ENCODE measurements around the gene CCM2L. TPM values are rescaled to one million over a fixed set of nuclear protein-coding genes. Genes with fewer than 3 reads are reported as not detected.

CCM2L gene
- total and polyA plus RNA-seq, 2 of the 8 experiments (the other 6 are each of a cell fraction or from before 2014, with no cell fraction given): 5.5 to 15.8 TPM

DNA sequence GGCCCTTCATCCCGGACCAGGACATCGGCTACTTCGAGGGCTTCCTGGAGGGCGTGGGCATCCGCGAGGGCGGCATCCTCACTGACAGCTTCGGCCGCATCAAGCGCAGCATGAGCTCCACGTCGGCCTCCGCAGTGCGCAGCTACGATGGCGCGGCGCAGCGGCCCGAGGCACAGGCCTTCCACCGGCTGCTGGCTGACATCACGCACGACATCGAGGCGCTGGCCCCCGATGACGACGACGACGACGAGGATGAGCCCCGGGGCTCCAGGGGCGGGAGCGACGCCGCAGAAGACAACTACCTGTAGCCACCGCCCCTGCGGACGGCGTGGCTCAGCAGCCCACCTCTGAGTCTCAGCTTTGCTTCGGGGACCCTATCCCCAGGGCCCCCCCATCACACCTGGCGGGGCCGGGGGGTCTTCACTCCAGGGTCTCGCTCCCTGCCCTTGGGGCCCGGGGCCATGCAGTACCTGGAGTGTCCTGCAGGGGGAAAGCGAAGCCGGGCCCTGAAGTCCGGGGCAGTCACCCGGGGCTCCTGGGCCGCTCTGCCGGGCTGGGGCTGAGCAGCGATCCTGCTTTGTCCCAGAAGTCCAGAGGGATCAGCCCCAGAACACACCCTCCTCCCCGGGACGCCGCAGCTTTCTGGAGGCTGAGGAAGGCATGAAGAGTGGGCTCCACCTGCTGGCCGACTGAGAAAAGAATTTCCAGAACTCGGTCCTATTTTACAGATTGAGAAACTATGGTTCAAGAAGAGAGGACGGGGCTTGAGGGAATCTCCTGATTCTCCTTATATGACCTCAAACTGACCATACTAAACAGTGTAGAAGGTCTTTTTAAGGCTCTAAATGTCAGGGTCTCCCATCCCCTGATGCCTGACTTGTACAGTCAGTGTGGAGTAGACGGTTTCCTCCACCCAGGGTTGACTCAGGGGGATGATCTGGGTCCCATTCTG, 21.0 kb downstream of the CCM2L start:
- no peak overlapping the region for H2BK120ac ChIP-seq (replicated peaks; ENCODE audit: low read depth, low read length)
- H3K79me1 ChIP-seq (ENCODE audit: low read depth, low read length): no peaks in the 10 kb centered on the region
- no peak overlapping the region for H2BK15ac ChIP-seq (ENCODE audit: low read length)
- H3K4me1 ChIP-seq (replicated peaks in 1 of 4; ENCODE audit: control insufficient read depth in 3 of 4, insufficient read depth in 4 of 4, low read length in 3 of 4): peaks cover 0 to 7% (median 5%) of the 10 kb centered on the region in 4 experiments; a peak in 6 of 7 replicates
- H3K9ac ChIP-seq (replicated peaks in 1 of 4; ENCODE audit: extremely low read depth in 1 of 4, low read depth in 3 of 4, low read length in 3 of 4): peak overlapping the region in 1 of 4 experiments; percentile 38; a peak in 1 of 7 replicates
- H3K23me2 ChIP-seq (ENCODE audit: low read depth, low read length): peaks cover 2% of the 10 kb centered on the region; the same call in 1 of the 2 replicates
- no peak overlapping the region for H3K56ac ChIP-seq (replicated peaks; ENCODE audit: insufficient read length, low read depth, low read length)
- FAIRE-seq (peak; percentile 68), DNase-seq (ENCODE audit: low read depth in 1 of 2, low spot score in 2 of 2) (peak; percentile 96)
- H4K91ac ChIP-seq (replicated peaks; ENCODE audit: insufficient read length, low read length): peak overlapping the region; percentile 5
- H3K4me2 ChIP-seq (ENCODE audit: insufficient read depth in 1 of 2, low read depth in 2 of 2, low read length in 2 of 2): peak overlapping the region; percentile 8 to 74; a peak in 3 of 4 replicates
- H3K14ac ChIP-seq (ENCODE audit: insufficient read length): no peak overlapping the region
- CTCF ChIA-PET (ENCODE audit: partially characterized antibody): interaction anchor here (0.7 to 10.4 kb wide), 64 partner anchors 10 to 623 kb away, joined by 3 to 176 read pairs (median 4); partner anchors contain the start of genes DUSP15, FOXS1, PDRG1 and TTLL9
- H3K4ac ChIP-seq (replicated peaks; ENCODE audit: insufficient read length, low read depth, low read length): no peak overlapping the region
- H3K27me3 ChIP-seq (replicated peaks in 1 of 4; ENCODE audit: control insufficient read depth in 3 of 4, extremely low read depth in 1 of 4, insufficient read depth in 3 of 4, low read length in 3 of 4): peaks cover 0 to 6% (median 0%) of the 10 kb centered on the region in 4 experiments; a peak in 2 of 7 replicates
- 0 out of 2 replicates have a peak overlapping the region, but pooled peaks have one; percentile 18 for H2BK12ac ChIP-seq (ENCODE audit: low read depth, low read length)
- peaks cover 0 to 2% of the 10 kb centered on the region in 2 experiments for H4K20me1 ChIP-seq (replicated peaks in 1 of 2; ENCODE audit: control insufficient read depth in 1 of 2, insufficient read depth in 2 of 2, low read length in 2 of 2)
- no peaks in the 10 kb centered on the region for H3K79me2 ChIP-seq (ENCODE audit: control insufficient read depth in 1 of 2, insufficient read depth in 2 of 2, low read length in 2 of 2)
- no peak overlapping the region for H3K23ac ChIP-seq (ENCODE audit: insufficient read length)
- H2BK20ac ChIP-seq (ENCODE audit: low read length): no peak overlapping the region
- no peak overlapping the region for H2AFZ ChIP-seq (ENCODE audit: low read length)
- H3K27ac ChIP-seq (ENCODE audit: low read depth, low read length): no peak overlapping the region
- H4K8ac ChIP-seq (ENCODE audit: extremely low read depth, insufficient read depth, low read length): peak overlapping the region; percentile 6
- H3K9me3 ChIP-seq (ENCODE audit: insufficient read depth in 2 of 2, low read depth in 1 of 2, low read length in 1 of 2): no peaks in the 10 kb centered on the region
- POLR2A ChIA-PET (ENCODE audit: partially characterized antibody): interaction anchor here (0.6 to 1.6 kb wide), 6 partner anchors 12 to 175 kb away, joined by 3 to 4 read pairs (median 3); no protein-coding TSS in a partner anchor
- H4K5ac ChIP-seq (ENCODE audit: insufficient read length, low read depth, low read length): no peak overlapping the region
- no peak overlapping the region for H3K18ac ChIP-seq (ENCODE audit: extremely low read depth, low read length)
- 46% methylated on average over 59 of the region's 59 CpGs; no CpG with 5 or more reads in 1 of the 2 experiments for WGBS, 2 experiments (ENCODE audit: extremely low coverage in 1 of 2, insufficient coverage in 1 of 2, insufficient read length in 1 of 2, insufficient replicate concordance in 2 of 2, low coverage in 1 of 2, low lambda C conversion rate in 2 of 2, missing lambda C conversion rate in 1 of 2)
- no peak overlapping the region for H2BK5ac ChIP-seq (ENCODE audit: low read depth, low read length)
- H2AK5ac ChIP-seq (ENCODE audit: low read depth, low read length): no peak overlapping the region
- no peaks in the 10 kb centered on the region for H3K36me3 ChIP-seq (ENCODE audit: control insufficient read depth in 2 of 4, insufficient read depth in 4 of 4, low read length in 3 of 4)
- H3K4me3 ChIP-seq (ENCODE audit: extremely low read depth in 1 of 4, insufficient read depth in 2 of 4, low read depth in 3 of 4, low read length in 4 of 4): peak overlapping the region in 3 of 4 experiments; percentile 1 to 49 (median 23); a peak in 4 of 8 replicates
- TF ChIP-seq HDAC2 (IDR thresholded peaks at IDR 0.05; ENCODE audit: borderline replicate concordance in 1 of 2, low read depth in 2 of 2, low read length in 2 of 2) (peak in 1 of 2 experiments; percentile 32; a peak in 2 of 4 replicates), CTBP2 (IDR thresholded peaks at IDR 0.05; ENCODE audit: borderline replicate concordance, insufficient read depth, insufficient read length, low read length) (peak; percentile 81), KDM5A (IDR thresholded peaks at IDR 0.05; ENCODE audit: low read length) (no peak)
- TF ChIP-seq, protein P1, sequence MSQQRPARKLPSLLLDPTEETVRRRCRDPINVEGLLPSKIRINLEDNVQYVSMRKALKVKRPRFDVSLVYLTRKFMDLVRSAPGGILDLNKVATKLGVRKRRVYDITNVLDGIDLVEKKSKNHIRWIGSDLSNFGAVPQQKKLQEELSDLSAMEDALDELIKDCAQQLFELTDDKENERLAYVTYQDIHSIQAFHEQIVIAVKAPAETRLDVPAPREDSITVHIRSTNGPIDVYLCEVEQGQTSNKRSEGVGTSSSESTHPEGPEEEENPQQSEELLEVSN (IDR thresholded peaks at IDR 0.05): peak; percentile 63; the same call in 1 of the 2 replicates
- TF ChIP-seq, protein P2, sequence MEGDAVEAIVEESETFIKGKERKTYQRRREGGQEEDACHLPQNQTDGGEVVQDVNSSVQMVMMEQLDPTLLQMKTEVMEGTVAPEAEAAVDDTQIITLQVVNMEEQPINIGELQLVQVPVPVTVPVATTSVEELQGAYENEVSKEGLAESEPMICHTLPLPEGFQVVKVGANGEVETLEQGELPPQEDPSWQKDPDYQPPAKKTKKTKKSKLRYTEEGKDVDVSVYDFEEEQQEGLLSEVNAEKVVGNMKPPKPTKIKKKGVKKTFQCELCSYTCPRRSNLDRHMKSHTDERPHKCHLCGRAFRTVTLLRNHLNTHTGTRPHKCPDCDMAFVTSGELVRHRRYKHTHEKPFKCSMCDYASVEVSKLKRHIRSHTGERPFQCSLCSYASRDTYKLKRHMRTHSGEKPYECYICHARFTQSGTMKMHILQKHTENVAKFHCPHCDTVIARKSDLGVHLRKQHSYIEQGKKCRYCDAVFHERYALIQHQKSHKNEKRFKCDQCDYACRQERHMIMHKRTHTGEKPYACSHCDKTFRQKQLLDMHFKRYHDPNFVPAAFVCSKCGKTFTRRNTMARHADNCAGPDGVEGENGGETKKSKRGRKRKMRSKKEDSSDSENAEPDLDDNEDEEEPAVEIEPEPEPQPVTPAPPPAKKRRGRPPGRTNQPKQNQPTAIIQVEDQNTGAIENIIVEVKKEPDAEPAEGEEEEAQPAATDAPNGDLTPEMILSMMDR (IDR thresholded peaks at IDR 0.05; ENCODE audit: control extremely low read depth in 1 of 3, insufficient read depth in 1 of 3, low read depth in 1 of 3, low read length in 3 of 3): peak; percentile 78 to 93 (median 89)
